ELR (cell line): ENCODE results near the gene CFAP74.
A peak's percentile ranks its signal among the peaks of the same experiment; 100 is the strongest.

Experiments
- DNase-seq: peaks from one replicate; pipeline ENCODE4 v3.0.0-alpha.2; 2015; ENCODE audit warnings: low read depth

The CFAP74 gene

GRCh38 chr1:1926886-1927660 is 76.5 kb downstream of the CFAP74 start:
- no peak for DNase-seq

- DNase-seq: no peak
Measured at GRCh38 chr1:1926346-1926811, 77.2 kb downstream of the CFAP74 start.

DNA sequence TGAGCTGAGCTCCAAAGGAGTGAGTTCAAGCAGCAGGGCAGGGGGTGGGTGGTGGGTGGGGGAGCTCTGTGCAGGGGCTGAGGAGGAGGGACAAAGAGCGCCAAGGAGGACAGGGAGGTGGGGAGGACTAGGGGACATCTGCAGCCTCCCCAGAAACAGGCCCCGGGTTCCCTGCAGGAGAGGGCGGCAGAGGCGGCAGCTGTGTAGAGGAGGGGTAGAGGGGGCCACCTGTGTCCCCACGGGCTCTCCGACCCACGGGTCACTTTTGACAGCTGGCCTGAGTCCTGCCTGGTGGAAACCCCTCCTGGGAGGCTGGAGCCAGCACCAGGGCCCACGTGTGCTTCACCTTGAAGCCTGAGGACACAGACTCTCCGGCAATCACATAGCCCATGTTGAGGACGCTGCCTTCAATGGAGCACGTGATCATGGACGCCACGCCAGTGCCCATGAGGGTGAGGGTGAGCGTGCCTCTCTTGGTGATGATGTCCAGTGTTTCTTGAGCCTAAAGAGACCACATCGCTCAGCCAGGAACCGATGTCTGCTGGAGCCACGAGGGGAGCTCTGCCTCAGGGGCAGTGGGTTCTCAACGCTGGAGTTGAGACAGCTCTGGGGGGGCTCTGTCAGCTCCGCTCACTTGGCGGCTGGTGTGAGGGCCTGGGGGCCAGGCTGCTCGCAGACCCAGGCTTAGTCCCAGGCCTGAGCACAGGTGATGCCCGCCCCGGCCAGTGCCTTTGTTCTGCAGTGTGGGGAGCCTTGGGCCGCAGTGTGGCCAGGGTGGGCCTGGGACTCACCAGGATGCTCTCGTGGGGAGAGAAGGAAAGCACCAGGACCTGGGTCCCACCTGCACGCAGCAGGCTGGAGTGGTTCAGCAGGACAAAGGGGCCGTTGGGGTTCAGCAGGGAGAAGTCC is 77.9 kb downstream of the CFAP74 start:
- DNase-seq: no peak

DNA sequence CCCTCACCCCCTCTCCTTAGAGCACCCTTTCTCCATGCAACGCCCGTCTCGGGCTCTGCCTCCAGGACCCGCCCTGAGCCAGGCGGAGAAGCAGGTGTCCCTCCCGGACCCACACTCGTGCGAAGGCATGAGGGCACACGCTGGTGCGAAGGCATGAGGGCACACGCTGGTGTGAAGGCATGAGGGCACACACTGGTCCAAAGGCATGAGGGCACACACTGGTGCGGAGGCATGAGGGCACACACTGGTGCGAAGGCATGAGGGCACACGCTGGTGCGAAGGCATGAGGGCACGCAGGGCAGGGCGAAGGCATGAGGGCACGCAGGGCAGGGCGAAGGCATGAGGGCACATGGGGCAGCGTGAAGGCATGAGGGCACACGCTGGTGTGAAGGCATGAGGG is 78.7 kb downstream of the CFAP74 start:
- DNase-seq: no peak

- DNase-seq: no peak
Measured at GRCh38 chr1:1924386-1924785, 79.2 kb downstream of the CFAP74 start.

DNA sequence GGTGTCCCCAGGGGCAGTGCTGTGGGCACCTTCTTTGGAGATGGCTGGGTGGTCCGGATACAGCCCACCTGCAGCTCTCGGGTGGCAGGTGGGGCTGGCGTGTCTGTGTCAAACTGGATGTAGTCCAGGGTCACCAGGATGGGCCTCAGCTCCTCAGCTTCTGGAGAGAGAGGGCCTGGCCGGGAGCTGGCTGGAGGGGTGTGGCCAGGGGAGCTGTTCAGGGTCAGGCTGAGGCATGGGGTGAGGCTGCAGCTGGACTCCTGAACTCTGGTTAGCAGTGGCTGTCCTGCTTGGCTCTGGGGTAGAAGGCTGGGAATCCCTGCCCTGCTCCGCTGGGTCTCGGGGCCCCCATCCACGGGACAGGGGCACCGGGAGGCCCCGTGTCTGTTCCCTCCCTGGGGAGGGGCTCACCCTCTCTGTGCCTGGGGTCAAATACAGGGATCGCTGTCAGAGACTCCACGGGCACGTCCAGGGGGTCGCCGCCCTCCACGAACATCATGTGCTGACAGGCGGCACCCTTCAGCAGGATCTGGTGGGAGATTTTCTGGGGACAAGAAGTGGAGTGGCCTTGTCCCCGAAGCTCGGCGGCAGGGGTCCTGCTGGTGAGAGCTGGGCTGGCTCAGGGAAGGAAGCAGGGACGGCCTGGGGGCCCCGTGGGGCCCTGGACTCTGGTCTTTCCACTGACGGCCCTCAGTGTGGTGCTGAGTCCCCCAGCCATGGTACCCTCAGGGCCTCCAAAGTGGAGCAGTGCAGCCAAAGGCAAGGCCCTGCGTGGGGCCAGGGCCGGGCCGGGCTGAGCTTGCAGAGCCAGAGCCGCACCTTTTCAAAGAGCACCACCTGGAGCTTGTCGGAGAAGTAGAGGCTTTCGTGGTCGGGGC is 80.4 kb downstream of the CFAP74 start:
- DNase-seq: no peak

GRCh38 chr1:1922702-1922955 is 81.0 kb downstream of the CFAP74 start:
- no peak for DNase-seq

GRCh38 chr1:1921901-1922701 is 81.5 kb downstream of the CFAP74 start:
- DNase-seq: no peak

- no peak for DNase-seq
Measured at GRCh38 chr1:1921459-1921862, 82.1 kb downstream of the CFAP74 start.

DNA sequence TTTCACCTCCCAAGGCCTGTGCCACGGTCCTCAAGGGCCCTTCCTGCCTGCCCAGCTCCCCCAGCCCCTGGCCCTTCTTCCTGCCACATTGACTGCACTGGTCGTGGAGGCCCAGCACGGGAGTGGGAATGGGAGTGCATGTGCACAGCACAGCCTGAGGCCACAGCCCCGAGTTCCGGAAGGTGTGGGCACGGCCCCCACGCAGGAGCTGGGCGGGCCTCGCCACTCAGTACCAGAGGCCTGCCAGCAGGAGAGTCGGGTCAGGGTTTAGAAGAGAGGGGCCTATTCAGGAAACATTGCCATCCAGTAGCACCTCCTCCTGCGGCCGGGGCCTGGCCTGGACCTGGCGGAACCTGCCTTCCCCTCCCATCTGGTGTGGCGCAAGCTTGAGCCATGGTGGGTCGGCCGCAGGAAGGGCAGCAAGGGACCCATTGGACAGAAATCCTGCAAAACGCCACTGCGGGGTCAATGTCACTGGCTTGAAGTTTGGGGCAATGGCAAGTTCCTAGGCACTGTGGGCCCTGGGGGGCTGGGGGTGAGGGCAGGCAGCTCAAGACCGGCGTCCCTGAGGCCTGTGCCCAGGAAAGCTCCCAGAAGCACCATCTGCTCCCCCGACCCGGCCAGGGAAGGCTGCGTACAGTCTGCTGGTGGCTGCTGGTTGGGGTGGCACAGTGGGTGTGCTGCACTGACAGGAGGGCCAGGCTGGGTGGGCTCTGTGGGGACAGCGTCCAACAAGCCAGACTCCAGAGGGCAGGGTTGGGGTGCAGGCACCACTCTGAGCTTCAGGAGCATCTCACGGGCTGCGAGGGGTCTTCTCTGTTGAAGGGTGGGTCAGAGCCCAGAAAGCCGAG is 82.8 kb downstream of the CFAP74 start:
- no peak for DNase-seq

DNA sequence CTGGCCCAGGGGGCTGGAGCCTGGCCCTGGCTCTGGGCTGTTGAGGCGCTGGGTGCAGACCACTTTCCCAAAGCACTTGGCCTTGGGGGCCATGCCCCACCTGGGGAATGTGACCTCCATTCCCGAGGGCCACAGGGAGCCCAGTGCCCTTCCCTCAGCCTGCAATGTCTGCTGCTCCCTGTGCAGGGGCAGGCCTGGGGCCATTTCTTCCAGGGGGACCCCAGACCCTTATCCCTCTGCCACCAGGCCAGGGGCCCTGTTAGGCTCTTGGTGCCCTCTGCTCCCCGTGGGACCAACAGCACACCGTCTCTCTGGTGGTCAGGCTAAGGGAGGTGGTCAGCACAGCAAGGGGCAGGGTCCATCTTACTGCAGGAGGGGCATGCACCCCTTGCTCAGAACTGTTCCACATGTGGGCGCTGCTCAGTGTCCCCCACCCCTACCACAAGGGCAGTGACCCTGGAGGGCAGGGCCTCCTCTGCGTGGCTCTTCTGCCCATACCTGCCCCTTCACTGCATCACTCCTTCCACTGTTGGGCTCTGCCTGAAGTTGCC is 83.5 kb downstream of the CFAP74 start:
- no peak for DNase-seq

- DNase-seq: peak; percentile 94
Measured at GRCh38 chr1:1919304-1920056, 84.1 kb downstream of the CFAP74 start.

- DNase-seq: no peak
Measured at GRCh38 chr1:1918901-1919303, 84.7 kb downstream of the CFAP74 start, which contains the start of gene TMEM52. TMEM52 (minus strand) TSS chr1:1919279; CDS start chr1:1919265, 14 bp downstream.

- DNase-seq: no peak
Measured at GRCh38 chr1:1917995-1918900, 85.3 kb downstream of the CFAP74 start.

DNA sequence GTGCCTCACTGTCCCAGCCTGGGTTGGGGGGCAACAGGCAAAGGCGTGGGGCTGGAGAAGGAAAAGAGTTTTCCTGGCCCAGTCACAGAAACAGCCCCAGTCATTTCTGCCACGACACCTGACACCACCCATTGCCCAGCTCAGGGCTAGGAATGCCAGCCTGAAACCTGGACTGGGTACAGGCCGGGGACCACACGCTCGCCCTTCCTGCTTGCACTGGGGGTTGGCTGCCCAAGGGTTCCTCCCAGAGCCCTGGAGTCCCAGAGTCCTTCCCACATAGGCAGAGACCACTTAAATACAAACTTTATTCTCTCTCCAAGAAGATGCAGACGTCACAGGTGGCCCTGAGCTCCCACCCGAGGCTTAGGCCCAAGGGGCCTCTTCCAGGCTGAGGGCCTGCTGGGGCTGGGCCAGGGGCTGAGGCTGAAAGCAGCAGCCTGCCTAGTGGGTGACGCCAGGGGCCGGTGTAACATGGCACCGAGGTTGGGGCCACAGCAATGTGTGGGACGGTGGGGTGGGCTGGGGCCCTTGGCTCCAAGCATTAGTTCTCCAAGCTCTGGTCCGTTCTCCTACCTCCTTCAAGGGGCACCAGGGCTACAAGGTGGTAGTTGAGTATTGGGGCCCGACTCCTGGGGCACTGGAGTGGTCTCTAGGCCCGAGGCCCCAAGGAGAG is 86.1 kb downstream of the CFAP74 start:
- DNase-seq: no peak

DNA sequence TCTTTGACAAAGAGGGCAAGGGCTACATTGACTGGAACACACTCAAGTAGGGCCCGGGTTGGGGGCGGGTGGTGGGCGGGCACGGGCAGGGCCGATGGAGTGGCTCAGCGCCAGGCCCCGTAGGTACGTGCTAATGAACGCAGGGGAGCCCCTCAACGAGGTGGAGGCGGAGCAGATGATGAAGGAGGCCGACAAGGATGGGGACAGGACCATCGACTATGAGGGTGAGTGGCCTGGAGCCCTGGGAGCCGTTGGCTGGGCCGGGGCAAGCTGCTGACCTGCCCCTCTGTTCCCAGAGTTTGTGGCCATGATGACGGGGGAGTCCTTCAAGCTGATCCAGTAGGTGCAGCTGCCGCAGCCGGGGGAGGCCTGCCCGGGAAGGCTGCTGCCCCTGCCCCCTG is 86.7 kb downstream of the CFAP74 start:
- DNase-seq: no peak

DNA sequence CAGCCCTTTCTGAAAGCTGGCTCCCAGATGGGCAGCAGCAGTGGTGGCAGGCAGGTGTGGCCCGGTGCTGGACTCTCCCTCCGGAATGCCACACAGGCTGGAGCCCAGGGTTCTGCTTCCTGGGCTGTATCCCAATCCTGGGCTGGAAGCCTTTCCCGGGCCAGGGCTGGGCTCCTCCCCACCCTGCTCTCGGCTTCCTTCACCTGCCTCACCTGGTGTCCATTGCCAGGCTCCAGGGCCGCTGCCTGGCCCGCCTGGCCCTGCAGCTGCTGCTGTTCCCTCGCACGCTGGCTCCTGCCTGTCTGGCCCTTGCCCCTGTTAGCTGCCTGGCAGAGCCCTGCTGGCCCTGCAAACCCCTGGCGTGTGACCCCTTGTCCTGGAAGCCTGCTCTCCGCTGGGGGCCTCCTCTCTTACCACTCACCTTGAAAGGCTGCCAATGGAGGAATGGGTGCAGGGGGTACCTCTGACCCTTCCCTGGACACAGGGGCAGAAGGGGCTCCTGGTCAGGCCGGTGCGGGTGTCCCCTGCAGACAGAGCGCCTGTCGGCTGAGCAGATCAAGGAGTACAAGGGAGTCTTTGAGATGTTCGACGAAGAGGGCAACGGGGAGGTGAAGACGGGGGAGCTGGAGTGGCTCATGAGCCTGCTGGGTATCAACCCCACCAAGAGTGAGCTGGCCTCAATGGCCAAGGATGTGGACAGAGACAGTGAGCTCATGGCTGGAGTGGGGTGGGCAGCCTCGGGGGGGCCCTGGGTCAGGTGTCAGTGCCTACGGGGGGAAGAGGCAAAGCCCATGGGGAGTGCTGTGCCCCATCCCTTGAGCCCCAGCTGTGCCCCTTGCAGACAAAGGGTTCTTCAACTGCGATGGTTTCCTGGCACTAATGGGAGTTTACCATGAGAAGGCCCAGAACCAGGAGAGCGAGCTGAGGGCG is 87.4 kb downstream of the CFAP74 start:
- DNase-seq: no peak
